ENCODE data around the gene ZNF488. TPM values are rescaled to one million over a fixed set of nuclear protein-coding genes. Genes with fewer than 3 reads are reported as not detected.

Gene ZNF488
- total RNA-seq, 1 donor from 2014 or later, result 0.41 TPM

DNA sequence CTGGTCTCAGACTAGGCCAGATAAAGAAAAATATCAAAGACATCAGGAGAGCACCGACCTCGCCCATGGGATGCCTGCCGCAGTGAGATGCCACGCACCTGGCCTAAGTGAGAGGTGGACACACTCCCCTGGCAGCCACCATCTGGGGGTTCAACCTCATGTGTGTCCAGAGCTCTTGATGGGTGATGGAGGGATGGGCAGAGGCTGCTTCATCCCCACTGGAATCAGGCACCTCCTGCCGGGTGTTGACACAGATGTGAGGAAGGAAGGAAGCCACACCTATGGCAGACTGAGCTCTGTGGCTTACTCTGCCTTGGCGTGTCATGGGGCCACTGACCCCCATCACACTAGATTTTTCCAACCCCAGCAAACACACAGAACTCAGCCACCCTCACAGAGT is 11.4 kb downstream of the ZNF488 start:
- intact Hi-C loops (cut with DNase I), result no loop called here
- H3K9me3 ChIP-seq, result no peaks in the 10 kb centered on the region
- DNase-seq, result no peak

GRCh38 chr10:47371629-47372485 is 12.2 kb downstream of the ZNF488 start:
- no peaks in the 10 kb centered on the region for H3K9me3 ChIP-seq
- DNase-seq, result no peak
- ATAC-seq, result no peak
- TF ChIP-seq, protein P1, sequence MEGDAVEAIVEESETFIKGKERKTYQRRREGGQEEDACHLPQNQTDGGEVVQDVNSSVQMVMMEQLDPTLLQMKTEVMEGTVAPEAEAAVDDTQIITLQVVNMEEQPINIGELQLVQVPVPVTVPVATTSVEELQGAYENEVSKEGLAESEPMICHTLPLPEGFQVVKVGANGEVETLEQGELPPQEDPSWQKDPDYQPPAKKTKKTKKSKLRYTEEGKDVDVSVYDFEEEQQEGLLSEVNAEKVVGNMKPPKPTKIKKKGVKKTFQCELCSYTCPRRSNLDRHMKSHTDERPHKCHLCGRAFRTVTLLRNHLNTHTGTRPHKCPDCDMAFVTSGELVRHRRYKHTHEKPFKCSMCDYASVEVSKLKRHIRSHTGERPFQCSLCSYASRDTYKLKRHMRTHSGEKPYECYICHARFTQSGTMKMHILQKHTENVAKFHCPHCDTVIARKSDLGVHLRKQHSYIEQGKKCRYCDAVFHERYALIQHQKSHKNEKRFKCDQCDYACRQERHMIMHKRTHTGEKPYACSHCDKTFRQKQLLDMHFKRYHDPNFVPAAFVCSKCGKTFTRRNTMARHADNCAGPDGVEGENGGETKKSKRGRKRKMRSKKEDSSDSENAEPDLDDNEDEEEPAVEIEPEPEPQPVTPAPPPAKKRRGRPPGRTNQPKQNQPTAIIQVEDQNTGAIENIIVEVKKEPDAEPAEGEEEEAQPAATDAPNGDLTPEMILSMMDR (IDR thresholded peaks at IDR 0.05), result no peak
- no peak overlapping the region for H3K27ac ChIP-seq
- H3K27me3 ChIP-seq, result peaks cover 3% of the 10 kb centered on the region
- H3K4me1 ChIP-seq, result no peaks in the 10 kb centered on the region
- H3K4me3 ChIP-seq, result no peak overlapping the region
- no peaks in the 10 kb centered on the region for H3K36me3 ChIP-seq
- intact Hi-C loops (cut with DNase I), result no loop called here

More for the DNA sequence above, 11.4 kb downstream of the ZNF488 start:
- ATAC-seq, result no peak
- H3K4me1 ChIP-seq, result no peaks in the 10 kb centered on the region
- H3K4me3 ChIP-seq, result no peak overlapping the region
- H3K27me3 ChIP-seq, result peaks cover 3% of the 10 kb centered on the region
- TF ChIP-seq, protein P1 (IDR thresholded peaks at IDR 0.05), result no peak
- no peaks in the 10 kb centered on the region for H3K36me3 ChIP-seq
- no peak overlapping the region for H3K27ac ChIP-seq

GRCh38 chr10:47370878-47371277 is 13.2 kb downstream of the ZNF488 start:
- Histone ChIP-seq H3K36me3 (no peaks in the 10 kb centered on the region), H3K4me3 (no peak overlapping the region), H3K4me1 (no peaks in the 10 kb centered on the region), H3K27ac (no peak overlapping the region), H3K9me3 (no peaks in the 10 kb centered on the region), H3K27me3 (no peaks in the 10 kb centered on the region)
- DNase-seq (peak; percentile 48), ATAC-seq (no peak)
- intact Hi-C loops (cut with DNase I), result no loop called here
- TF ChIP-seq, protein P1 (IDR thresholded peaks at IDR 0.05), result no peak

DNA sequence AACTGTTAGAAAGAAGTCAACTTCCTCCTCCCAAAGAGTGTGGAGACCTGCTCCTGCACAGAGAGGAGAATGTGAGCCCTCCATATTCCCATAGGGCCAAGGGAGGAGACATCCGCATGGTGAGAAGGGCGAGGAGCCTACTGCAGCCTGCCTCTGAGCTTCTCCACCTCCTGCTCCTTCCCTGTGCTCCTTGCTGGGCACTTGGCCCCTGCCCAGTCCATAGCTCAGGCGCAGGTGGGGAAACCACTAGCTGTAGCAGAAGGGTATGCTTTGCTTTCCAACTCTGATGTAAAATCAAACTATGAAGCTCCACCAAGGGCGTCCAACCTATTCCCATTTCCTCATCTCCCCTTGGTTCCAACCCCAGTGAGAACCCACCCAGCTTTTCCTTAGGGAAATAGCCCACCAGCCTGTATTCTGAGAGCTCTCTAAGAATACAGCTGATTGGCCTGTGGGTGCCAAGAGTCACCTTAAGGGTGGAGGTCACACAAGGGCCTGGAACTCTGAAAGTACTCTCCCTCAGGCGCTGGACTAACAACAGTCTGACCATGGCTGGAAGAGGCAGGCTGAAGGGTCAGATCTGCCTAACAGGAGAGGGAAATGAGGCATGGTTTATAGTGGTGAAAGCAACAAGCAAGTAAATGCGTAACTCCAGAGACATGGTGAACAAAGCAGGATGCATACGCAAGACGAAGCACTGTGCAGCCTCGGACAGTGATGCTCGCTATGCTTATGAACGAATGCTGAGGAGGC is 13.9 kb downstream of the ZNF488 start:
- ATAC-seq (no peak), DNase-seq (peak; percentile 37)
- intact Hi-C loops (cut with DNase I), result no loop called here
- no peak overlapping the region for H3K27ac ChIP-seq
- H3K36me3 ChIP-seq, result no peaks in the 10 kb centered on the region
- H3K4me3 ChIP-seq, result no peak overlapping the region
- TF ChIP-seq, protein P1 (IDR thresholded peaks at IDR 0.05), result no peak
- H3K9me3 ChIP-seq, result no peaks in the 10 kb centered on the region
- H3K27me3 ChIP-seq, result no peaks in the 10 kb centered on the region
- H3K4me1 ChIP-seq, result no peaks in the 10 kb centered on the region

DNA sequence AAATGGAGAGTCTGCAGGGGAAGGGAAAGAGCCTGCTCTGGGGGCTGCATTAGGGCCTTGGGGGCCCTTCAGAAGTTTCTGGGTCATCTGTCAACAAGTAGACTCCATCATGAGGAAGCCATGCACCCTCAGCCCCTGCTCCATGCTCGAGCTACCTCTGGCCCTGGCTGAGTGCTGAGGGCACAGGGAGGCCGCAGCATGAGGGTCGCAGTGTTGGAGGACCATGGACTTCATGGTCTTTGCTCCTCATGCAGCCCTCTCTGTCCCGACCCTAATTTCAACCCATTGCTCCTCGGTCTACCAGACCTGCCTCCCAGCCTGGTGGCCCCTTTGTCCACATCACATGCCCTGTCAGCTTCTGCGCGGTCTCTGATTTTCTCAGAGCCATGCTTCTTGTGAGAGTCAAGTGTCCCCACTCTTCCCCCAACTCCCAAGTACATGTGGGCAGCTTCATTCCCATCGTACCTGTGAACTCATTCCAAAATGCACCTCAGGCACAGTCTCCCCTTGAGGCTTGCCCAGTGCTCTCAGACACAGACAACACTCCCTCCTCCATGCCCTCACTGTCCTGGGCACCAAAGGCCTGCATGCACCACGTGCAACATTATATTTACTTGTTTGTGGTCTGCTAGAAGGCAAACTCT is 14.7 kb downstream of the ZNF488 start:
- no peaks in the 10 kb centered on the region for H3K36me3 ChIP-seq
- no peak overlapping the region for H3K4me3 ChIP-seq
- TF ChIP-seq, protein P1 (IDR thresholded peaks at IDR 0.05), result no peak
- H3K27ac ChIP-seq, result no peak overlapping the region
- ATAC-seq, result no peak
- no peaks in the 10 kb centered on the region for H3K9me3 ChIP-seq
- H3K27me3 ChIP-seq, result no peaks in the 10 kb centered on the region
- H3K4me1 ChIP-seq, result no peaks in the 10 kb centered on the region
- peak; percentile 25 for DNase-seq
- intact Hi-C loops (cut with DNase I), result no loop called here

Measured in upper lobe of right lung (tissue), 1 donor.